LHCN-M2 (cell line): ENCODE data around the gene KCNN1. TPM values are rescaled to one million over a fixed set of nuclear protein-coding genes. Genes with fewer than 3 reads are reported as not detected.
"Not testable (repeated sequence)": the region's sequence is repeated elsewhere in the genome, so short reads cannot be mapped to it uniquely, and the experiment has no call there.

Source experiments
- DNase-seq: peaks from one replicate; pipeline ENCODE4 v3.0.0-alpha.2; 2012; ENCODE audit warnings: low read depth
- total RNA-seq: library from RNA; depleted of rRNA; stranded (reverse); fragments of >200 nt; gene quantifications from 2 replicates; pipeline ENCODE4 v1.2.3, GENCODE V29; 2014; rRNA removed

KCNN1 gene
- total RNA-seq, 1 experiment from 2014 or later, result 0.06 TPM

DNA sequence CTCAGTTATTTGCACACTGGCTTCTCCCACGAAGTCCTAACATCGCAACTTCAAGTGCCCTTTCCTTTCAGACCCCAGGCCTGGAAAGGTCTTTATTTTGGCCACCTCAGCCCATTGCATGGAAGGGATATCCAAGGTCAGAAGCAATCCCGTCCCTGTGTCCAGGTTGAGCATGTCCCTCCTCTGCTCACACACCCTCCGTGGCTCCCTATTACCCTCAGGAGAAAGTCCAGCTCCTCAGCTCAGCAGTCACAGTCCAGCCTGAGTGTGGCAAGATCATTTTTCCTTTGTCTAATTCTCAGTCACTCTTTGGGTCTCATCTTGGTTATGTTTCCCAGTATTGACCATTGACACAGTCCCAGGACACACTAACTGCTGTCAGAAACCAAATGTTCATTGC, 60.2 kb downstream of the KCNN1 start:
- no peak for DNase-seq

DNA sequence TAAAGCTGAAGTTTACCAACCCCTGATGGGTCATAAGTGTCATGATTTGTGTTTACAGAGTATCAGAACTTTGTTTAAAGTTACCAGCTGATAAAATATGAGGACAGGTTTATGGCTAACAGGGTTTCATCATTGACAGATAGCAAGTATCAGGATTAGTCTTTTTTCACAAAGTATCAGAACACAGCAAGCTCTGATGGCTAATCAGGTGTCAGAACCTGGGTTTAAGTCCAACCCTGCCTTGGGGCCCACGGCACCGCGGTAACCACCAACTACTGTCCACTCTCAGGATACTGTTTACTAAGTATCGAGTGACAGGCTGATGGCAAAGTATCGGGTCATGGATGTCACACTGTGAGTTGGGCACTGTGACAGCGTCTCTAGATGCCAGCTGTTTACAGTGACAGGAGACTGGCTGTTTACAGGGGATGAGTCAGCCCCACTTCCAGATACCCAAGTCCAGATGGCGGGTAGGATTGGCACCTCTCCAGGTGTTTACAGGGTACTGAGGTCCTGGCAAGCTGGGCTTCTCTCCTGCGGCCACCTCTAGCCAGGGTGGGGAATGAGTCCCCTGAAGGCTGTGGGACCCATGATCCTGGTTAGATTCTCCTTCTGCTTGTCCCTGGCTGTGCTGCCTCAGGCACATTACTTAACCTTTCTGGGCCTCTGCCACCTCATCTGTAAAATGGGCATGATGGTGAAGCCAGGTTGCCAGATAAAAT, 62.9 kb downstream of the KCNN1 start:
- peak; percentile 38 for DNase-seq

DNA sequence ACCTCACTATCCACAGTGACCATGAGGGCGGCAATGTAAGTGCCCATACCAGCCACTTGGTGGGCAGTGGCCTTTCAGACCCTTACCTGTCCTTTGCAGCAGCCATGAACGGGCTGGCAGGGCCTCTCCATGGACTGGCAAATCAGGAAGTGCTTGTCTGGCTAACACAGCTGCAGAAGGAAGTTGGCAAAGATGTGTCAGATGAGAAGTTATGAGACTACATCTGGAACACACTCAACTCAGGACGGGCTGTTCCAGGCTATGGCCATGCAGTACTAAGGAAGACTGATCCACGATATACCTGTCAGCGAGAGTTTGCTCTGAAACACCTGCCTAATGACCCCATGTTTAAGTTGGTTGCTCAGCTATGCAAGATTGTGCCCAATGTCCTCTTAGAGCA, 64.5 kb downstream of the KCNN1 start:
- DNase-seq, result not testable (repeated sequence)

DNA sequence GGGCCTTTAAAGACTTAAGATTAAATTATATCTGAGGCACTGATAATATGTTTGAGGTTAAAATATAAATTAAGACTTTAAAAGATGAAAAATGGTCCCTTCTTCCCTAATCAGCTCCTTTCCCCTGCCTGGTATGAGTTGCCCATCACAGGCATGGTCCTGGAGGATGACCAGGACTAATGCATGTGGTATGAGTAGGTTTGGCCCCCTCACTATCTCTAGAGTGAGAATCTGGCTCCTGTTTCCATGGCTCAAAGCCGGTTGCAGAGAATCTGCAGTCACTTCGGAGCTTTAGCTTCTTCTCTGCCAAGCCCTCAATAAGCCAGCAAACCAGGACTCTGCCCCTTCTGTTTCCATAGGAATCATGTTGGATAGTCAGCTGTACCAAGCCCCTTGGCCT, 65.2 kb downstream of the KCNN1 start:
- DNase-seq, result not testable (repeated sequence)

DNA sequence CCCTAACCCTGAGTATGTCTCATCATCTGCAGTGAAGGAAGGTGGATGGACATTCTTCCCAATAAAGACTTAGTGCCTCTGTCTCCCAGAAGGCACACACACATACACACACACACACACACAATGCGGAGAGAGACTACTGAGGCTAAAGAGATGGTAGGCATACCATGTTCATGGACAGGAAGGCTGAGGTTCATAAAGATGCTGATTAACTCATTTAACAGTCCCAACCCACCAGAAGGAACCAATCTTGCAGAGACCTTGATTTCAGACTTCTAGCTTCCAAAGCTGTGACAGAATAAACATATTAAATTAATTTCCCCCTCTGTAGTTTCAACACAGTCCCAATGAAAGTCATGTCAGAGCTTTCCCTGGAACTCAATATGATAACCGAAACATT, 74.1 kb downstream of the KCNN1 start:
- no peak for DNase-seq

DNA sequence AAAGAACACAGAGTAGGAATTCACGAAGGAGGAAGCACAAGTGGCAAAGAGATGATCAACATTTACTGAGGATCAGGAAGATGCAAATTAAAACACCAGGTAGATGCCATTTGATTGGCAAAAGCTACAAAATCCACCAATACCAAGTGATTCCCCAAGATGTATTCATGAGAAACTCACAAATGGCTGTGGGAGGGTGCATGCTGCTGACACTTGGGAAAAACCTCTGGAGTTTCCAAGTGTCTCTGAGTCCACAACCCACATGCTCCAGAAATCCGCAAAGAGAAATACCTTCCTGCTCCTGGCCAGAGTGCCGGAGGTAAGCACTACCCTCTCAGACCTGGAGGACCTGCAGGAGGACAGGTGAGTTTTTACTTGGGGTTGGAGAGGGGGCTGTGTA, 76.8 kb downstream of the KCNN1 start:
- DNase-seq, result no peak

DNA sequence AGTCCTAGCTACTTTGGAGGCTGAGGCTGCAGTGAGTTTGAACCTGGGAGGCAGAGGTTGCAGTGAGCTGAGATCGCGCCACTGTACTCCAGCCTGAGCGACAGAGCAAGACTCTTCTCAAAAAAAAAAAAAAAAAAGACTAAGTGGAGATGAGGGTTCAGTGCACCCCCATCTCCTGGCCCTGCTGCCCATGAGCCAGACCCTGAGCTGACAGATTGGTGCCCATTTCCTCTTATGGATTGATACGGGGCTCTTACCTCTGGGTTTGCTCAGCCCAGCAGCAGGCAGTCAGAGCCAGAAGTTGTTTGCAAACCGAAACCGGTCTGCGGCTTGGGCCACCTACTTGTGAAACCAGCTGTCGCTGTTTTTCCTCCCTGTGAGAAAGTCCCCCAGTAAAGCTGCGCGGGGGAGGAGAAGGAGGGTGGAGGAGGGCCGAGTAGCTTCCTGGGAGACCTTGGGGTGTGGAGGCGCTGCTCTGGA, 78.0 kb downstream of the KCNN1 start:
- DNase-seq, result peak; percentile 93

DNA sequence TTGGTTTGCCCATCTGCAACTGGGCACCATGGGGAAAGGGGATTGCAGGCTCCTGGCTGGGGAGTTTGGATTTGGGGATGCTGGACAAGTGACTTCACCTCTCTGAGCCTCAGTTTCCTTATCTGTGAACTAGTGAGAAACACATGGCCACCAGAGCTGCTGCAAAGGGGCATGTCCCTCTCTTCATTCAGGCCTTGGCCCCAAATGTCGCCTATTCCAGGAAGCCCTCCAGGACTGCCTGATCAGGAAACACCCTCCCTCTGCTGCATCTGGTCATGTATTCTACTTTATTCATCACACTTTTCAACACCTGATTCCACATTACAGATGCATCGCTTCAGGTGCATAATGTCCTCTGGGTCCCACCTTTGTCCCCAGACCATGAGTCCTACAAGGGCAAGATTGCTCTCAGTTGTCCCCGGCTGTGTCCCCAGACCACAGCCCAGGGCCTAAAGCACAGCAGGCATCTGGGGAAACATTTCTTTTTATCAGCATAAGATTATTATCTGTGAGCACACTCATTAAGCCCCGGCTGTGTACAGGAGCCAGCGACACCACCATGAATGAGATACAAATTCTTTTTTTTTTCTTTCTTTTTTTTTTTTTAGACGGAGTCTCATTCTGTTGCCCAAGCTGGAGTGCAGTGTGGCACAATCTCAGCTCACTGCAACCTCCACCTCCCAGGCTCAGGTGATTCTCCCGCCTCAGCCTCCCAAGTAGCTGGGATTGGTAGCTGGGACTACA, 78.6 kb downstream of the KCNN1 start:
- no peak for DNase-seq

DNA sequence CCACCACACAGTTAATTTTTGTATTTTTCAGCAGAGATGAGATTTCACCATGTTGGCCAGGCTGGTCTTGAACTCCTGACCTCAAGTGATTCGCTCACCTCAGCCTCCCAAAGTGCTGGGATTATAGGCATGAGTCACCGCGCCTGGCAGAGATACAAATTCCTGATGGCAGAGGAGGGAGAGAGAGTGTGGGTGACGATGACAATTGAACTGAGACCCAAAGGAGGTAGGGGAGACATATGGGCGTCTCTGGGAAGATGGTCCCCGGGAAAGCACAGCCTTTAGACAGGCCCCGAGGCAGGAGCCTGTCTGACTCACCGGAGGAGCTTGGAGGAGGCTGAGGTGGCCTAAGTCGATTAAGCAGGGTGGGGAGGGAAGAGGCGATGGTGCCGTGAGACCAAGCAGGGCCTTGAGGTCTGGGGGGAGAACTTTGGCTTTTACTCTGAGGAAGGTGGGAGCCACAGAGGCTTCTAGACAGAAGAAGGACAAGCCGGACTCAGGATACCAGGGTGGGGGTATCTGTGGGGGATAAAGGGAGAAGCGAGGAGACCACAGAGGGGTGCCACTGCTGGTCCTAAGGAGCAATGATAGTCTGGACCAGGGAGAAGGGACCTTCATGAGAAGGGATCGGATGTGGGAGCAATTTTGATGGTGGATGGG, 79.3 kb downstream of the KCNN1 start:
- peak; percentile 81 for DNase-seq

DNA sequence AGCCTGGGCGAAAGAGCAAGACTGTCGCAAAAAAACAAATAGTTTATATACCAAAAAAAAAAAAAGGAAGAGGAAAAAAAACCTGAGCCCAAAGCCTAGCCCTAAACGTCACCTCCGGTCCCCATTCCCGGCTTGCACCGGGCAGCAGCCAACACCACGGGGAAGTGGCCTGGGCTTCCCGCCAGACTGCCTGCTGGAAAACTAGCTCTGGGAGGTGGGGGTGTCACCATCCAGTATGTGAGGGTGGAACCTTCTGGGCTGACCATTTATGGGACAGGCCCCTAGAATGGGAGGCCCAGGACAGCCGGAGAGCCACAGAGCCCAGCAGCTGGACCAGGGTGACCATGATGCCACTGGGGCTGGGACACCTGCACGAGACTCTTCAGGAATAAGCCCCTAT, 82.5 kb downstream of the KCNN1 start:
- DNase-seq, result no peak

Other genes with a start within 250 kb of the KCNN1 start
- 16.6 and 20.5 TPM in 2 replicates for gene MAP1S, start 247.6 kb upstream of the KCNN1 start, total RNA-seq
- 0.06 and 0.80 TPM in 2 replicates for gene FCHO1, start 215.6 kb upstream of the KCNN1 start, total RNA-seq
- gene B3GNT3, start 172.0 kb upstream of the KCNN1 start, total RNA-seq, result not detected in 2 replicates
- not detected in 2 replicates for gene INSL3, start 145.6 kb upstream of the KCNN1 start, total RNA-seq
- gene JAK3, start 119.1 kb upstream of the KCNN1 start, total RNA-seq, result 0.45 TPM in 1 of 2 replicates, not detected in the other
- 953 and 1,102 TPM in 2 replicates for gene RPL18A, start 107.2 kb upstream of the KCNN1 start, total RNA-seq
- not detected in 2 replicates for gene SLC5A5, start 95.2 kb upstream of the KCNN1 start, total RNA-seq
- gene CCDC124, start 34.1 kb upstream of the KCNN1 start, total RNA-seq, result 60.8 and 62.1 TPM in 2 replicates
- gene ARRDC2, start 41.1 kb downstream of the KCNN1 start, total RNA-seq, result 9.0 and 15.0 TPM in 2 replicates
- not detected in 2 replicates for gene IL12RB1, start 119.8 kb downstream of the KCNN1 start, total RNA-seq
- 2.2 and 2.4 TPM in 2 replicates for gene MAST3, start 130.7 kb downstream of the KCNN1 start, total RNA-seq
- 21.2 and 40.6 TPM in 2 replicates for gene PIK3R2, start 186.1 kb downstream of the KCNN1 start, total RNA-seq
- gene IFI30, start 206.7 kb downstream of the KCNN1 start, total RNA-seq, result 3.3 and 13.0 TPM in 2 replicates
- 33.7 and 51.1 TPM in 2 replicates for gene MPV17L2, start 226.1 kb downstream of the KCNN1 start, total RNA-seq
- 1.4 and 1.7 TPM in 2 replicates for gene RAB3A, start 236.9 kb downstream of the KCNN1 start, total RNA-seq